SKM-1 treated with dmso at 0.1 percent for 144 hours (cell line): ENCODE data around the gene SLC15A1.
"Not testable (repeated sequence)": the region's sequence is repeated elsewhere in the genome, so short reads cannot be mapped to it uniquely, and the experiment has no call there.

ENCODE experiments used
- DNase-seq: peaks from one replicate; lab custom pipeline; 2025; ENCODE audit not compliant: unreplicated experiment; lab: John Stamatoyannopoulos, UW

Gene SLC15A1

GRCh38 chr13:98664510-98664909, 88.0 kb downstream of the SLC15A1 start:
- DNase-seq, result no peak

GRCh38 chr13:98664047-98664446, 88.4 kb downstream of the SLC15A1 start:
- no peak for DNase-seq

DNA sequence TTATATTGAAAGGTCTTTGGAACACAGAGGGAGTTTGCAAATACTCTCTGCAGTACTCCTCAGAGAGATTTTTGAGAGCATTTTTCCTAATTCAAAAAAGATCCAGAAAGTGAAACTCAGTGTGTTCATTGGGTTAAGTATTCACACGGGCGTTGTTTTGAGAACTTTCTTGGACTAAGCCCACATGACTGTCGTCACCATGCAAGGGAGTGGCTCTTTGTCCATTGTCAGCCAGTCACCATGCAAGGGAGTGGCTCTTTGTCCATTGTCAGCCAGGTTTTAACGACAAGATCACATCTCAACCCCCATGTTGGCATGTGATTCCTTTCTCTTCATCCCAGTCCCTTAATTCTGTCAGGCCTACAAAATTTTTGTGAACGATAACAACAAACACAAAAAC, 94.3 kb downstream of the SLC15A1 start:
- DNase-seq, result no peak

GRCh38 chr13:98657506-98658085, 94.9 kb downstream of the SLC15A1 start:
- no peak for DNase-seq

GRCh38 chr13:98656223-98656622, 96.2 kb downstream of the SLC15A1 start:
- no peak for DNase-seq

GRCh38 chr13:98653463-98653985, 98.9 kb downstream of the SLC15A1 start:
- peak; percentile 42 for DNase-seq

- no peak for DNase-seq
These were observed 99.6 kb downstream of the SLC15A1 start for GRCh38 chr13:98652721-98653462.

- DNase-seq, result no peak
These were observed 100.2 kb downstream of the SLC15A1 start for GRCh38 chr13:98652276-98652675.

- DNase-seq, result no peak
These were observed 100.7 kb downstream of the SLC15A1 start for GRCh38 chr13:98651744-98652143.

- peak; percentile 49 for DNase-seq
These were observed 101.9 kb downstream of the SLC15A1 start for GRCh38 chr13:98650396-98651107.

DNA sequence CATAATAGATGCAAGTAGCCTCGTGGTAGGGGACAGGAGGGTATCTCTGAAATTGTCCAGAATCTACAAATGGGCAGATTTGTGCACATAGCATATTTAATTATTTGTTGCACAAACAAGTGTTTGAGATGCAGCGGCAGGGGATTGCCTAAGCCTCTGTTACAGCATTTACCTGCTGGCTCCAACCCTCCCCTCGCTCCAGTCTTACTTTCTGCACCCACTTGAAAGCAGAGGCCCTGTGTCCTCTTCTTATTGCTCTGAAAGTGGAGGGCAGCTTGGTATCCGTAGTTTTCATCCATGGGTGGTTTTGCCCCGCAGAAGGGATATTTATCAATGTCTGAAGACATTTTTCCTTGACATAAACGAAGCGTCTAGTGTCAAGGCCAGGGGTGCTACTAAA, 102.6 kb downstream of the SLC15A1 start:
- DNase-seq, result no peak

DNA sequence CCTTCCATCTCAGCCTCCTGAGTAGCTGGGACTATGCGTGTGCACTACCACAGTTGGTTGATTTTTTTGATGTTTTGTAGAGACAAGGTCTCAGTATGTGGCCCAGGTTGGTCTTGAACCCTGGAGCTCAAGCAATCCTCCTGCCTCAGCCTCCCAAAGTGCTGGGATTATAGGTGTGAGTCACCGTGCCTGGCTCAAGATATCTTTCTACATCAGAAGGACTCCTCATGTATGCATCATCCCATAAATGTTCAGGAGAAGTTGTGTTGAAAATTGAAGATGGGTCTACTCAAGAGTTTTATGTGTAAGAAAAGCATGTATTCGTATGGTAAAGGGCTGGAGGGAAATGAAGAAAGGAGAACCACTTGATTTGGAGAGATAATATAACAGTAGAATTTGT, 103.8 kb downstream of the SLC15A1 start:
- no peak for DNase-seq

GRCh38 chr13:98648141-98648540, 104.3 kb downstream of the SLC15A1 start:
- no peak for DNase-seq

- DNase-seq, result no peak
These were observed 105.4 kb downstream of the SLC15A1 start for GRCh38 chr13:98647121-98647520.

DNA sequence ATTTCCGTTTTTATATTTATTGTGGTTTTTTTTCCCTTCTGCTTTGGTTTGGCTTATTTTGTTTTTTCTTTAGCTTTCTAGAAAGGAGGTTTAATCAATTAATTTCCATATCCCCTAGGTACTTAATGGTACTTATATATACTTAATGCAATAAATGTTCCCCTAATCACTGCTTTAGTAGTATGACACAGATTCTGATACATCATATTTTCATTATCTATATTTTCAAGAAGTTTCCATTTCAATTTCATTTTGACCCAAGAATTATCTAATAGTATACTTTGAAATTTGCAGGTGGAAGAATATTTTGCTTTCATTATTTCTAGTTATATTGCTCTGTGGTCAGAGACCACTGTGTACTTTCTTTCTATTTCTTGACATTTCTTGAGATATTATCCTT, 109.0 kb downstream of the SLC15A1 start:
- no peak for DNase-seq

- no peak for DNase-seq
These were observed 111.4 kb downstream of the SLC15A1 start for GRCh38 chr13:98641075-98641474.

GRCh38 chr13:98639785-98640184, 112.7 kb downstream of the SLC15A1 start:
- DNase-seq, result not testable (repeated sequence)

- DNase-seq, result not testable (repeated sequence)
These were observed 114.1 kb downstream of the SLC15A1 start for GRCh38 chr13:98638352-98638751.
